Stimulated activated CD8-positive, alpha-beta memory T cell treated with anti-CD3 and anti-CD28 coated beads, Interleukin-2, amount 100 ng/mL, for 1 hour (primary cell): Measurements from ENCODE around the gene ANKRD40CL.

Source experiments
- DNase-seq, 2 donors: peaks; one replicate each; pipeline ENCODE4 v3.0.0-alpha.2; 2020; ENCODE audit warnings: low read depth in 2 of 2

Gene ANKRD40CL

GRCh38 chr17:50787106-50787505 is 19.8 kb upstream of the ANKRD40CL start:
- no peak for DNase-seq

- DNase-seq = no peak
These were observed 18.7 kb upstream of the ANKRD40CL start for GRCh38 chr17:50785946-50786570.

- DNase-seq = no peak
These were observed 17.8 kb upstream of the ANKRD40CL start for GRCh38 chr17:50785126-50785525.

- DNase-seq = no peak
These were observed 16.6 kb upstream of the ANKRD40CL start for GRCh38 chr17:50783905-50784304.

- DNase-seq = peak; percentile 56 to 61
These were observed 15.9 kb upstream of the ANKRD40CL start for GRCh38 chr17:50783193-50783660.

- DNase-seq = no peak
These were observed 13.8 kb upstream of the ANKRD40CL start for GRCh38 chr17:50781167-50781566.

- peak in 1 of 2 donors; percentile 23 for DNase-seq
These were observed 12.5 kb upstream of the ANKRD40CL start for GRCh38 chr17:50779747-50780353.

GRCh38 chr17:50778988-50779387 is 11.7 kb upstream of the ANKRD40CL start:
- DNase-seq = no peak

GRCh38 chr17:50778471-50778870 is 11.2 kb upstream of the ANKRD40CL start:
- no peak for DNase-seq

GRCh38 chr17:50775926-50776325 is 8.6 kb upstream of the ANKRD40CL start:
- DNase-seq = no peak

- DNase-seq = no peak
These were observed 7.0 kb upstream of the ANKRD40CL start for GRCh38 chr17:50774225-50774803.

- no peak for DNase-seq
These were observed 4.9 kb upstream of the ANKRD40CL start for GRCh38 chr17:50771991-50772785.

GRCh38 chr17:50770346-50770745 is 3.0 kb upstream of the ANKRD40CL start:
- DNase-seq = no peak

- no peak for DNase-seq
These were observed 2.6 kb upstream of the ANKRD40CL start for GRCh38 chr17:50769884-50770283.

GRCh38 chr17:50768346-50768761 is 1.0 kb upstream of the ANKRD40CL start:
- DNase-seq = no peak

GRCh38 chr17:50767030-50767429 is 288 bp downstream of the ANKRD40CL start:
- DNase-seq = no peak

GRCh38 chr17:50766222-50767023 is 895 bp downstream of the ANKRD40CL start:
- DNase-seq = no peak

- DNase-seq = no peak
These were observed 1.7 kb downstream of the ANKRD40CL start for GRCh38 chr17:50765454-50766221.

GRCh38 chr17:50764734-50765149 is 2.6 kb downstream of the ANKRD40CL start:
- DNase-seq = no peak

GRCh38 chr17:50763716-50764475 is 3.4 kb downstream of the ANKRD40CL start:
- no peak for DNase-seq
